Suppressor macrophage (primary cell): Measurements from ENCODE around the gene ABHD17B.
"Not testable (repeated sequence)": the region's sequence is repeated elsewhere in the genome, so short reads cannot be mapped to it uniquely, and the experiment has no call there.

Experiments
- DNase-seq, 4 experiments: peaks; one replicate each; pipeline ENCODE4 v3.0.0-alpha.2; 2020 to 2022

Gene ABHD17B

GRCh38 chr9:71915495-71915894 lies 4.5 kb upstream of the ABHD17B start:
- DNase-seq: no peak

GRCh38 chr9:71911908-71912335 lies 929 bp upstream of the ABHD17B start:
- DNase-seq: no peak

- no peak for DNase-seq
These were observed 338 bp downstream of the ABHD17B start for GRCh38 chr9:71910650-71911060.

GRCh38 chr9:71909887-71910649 lies 925 bp downstream of the ABHD17B start:
- DNase-seq: peak; percentile 18 to 66 (median 50)

GRCh38 chr9:71908825-71909224 lies 2.2 kb downstream of the ABHD17B start:
- DNase-seq: no peak

GRCh38 chr9:71904076-71904475 lies 6.9 kb downstream of the ABHD17B start:
- no peak for DNase-seq

GRCh38 chr9:71901695-71902597 lies 9.0 kb downstream of the ABHD17B start:
- DNase-seq: no peak

- DNase-seq: not testable (repeated sequence)
These were observed 12.2 kb downstream of the ABHD17B start for GRCh38 chr9:71898756-71899155.

GRCh38 chr9:71897577-71897976 lies 13.4 kb downstream of the ABHD17B start:
- peak; percentile 10 to 51 (median 26) for DNase-seq

- DNase-seq: no peak
These were observed 14.2 kb downstream of the ABHD17B start for GRCh38 chr9:71896761-71897160.

- DNase-seq: no peak
These were observed 15.0 kb downstream of the ABHD17B start for GRCh38 chr9:71895955-71896354.

- peak in 2 of 4 experiments; percentile 26 to 28 for DNase-seq
These were observed 15.9 kb downstream of the ABHD17B start for GRCh38 chr9:71895117-71895516.

- no peak for DNase-seq
These were observed 19.3 kb downstream of the ABHD17B start for GRCh38 chr9:71891557-71892189.

GRCh38 chr9:71890042-71890679 lies 20.8 kb downstream of the ABHD17B start:
- DNase-seq: no peak

- no peak for DNase-seq
These were observed 23.6 kb downstream of the ABHD17B start for GRCh38 chr9:71887362-71887761.

GRCh38 chr9:71886541-71886940 lies 24.5 kb downstream of the ABHD17B start:
- no peak for DNase-seq

- DNase-seq: no peak
These were observed 25.0 kb downstream of the ABHD17B start for GRCh38 chr9:71886015-71886414.

GRCh38 chr9:71885467-71885866 lies 25.5 kb downstream of the ABHD17B start:
- DNase-seq: peak in 2 of 4 experiments; percentile 24 to 30

- DNase-seq: no peak
These were observed 27.0 kb downstream of the ABHD17B start for GRCh38 chr9:71884005-71884404.

GRCh38 chr9:71879644-71880174 lies 31.3 kb downstream of the ABHD17B start:
- no peak for DNase-seq

- no peak for DNase-seq
These were observed 32.4 kb downstream of the ABHD17B start for GRCh38 chr9:71878327-71879274.
